ENCODE data around the gene KIFC3. TPM values are rescaled to one million over a fixed set of nuclear protein-coding genes. Genes with fewer than 3 reads are reported as not detected.
"Not testable (repeated sequence)": the region's sequence is repeated elsewhere in the genome, so short reads cannot be mapped to it uniquely, and the experiment has no call there.

The KIFC3 gene
- total RNA-seq, 6 experiments from 2014 or later, result 51.8 to 81.5 (median 72.7) TPM

GRCh38 chr16:57817680-57818079 is 15.4 kb upstream of the KIFC3 start:
- DNase-seq, result no peak
- Mint-ChIP-seq H3K27ac (no peak overlapping the region), H3K27me3 (ENCODE audit: insufficient read depth) (peaks cover 9% of the 10 kb centered on the region), H3K36me3 (ENCODE audit: low read depth) (no peaks in the 10 kb centered on the region), H3K9me3 (no peaks in the 10 kb centered on the region), H3K4me1 (ENCODE audit: low read depth) (peaks cover 17% of the 10 kb centered on the region), H3K4me3 (no peak overlapping the region)
- TF ChIP-seq CTCF (IDR thresholded peaks at IDR 0.05), result no peak

GRCh38 chr16:57815987-57816745 is 13.9 kb upstream of the KIFC3 start:
- 0 out of 2 replicates have a peak overlapping the region, but pooled peaks have one; percentile 4 for H3K4me3 Mint-ChIP-seq
- no peaks in the 10 kb centered on the region for H3K36me3 Mint-ChIP-seq (ENCODE audit: low read depth)
- peaks cover 19% of the 10 kb centered on the region for H3K4me1 Mint-ChIP-seq (ENCODE audit: low read depth)
- H3K27ac Mint-ChIP-seq, result peak overlapping the region; percentile 79
- peaks cover 1% of the 10 kb centered on the region for H3K27me3 Mint-ChIP-seq (ENCODE audit: insufficient read depth)
- H3K9me3 Mint-ChIP-seq, result no peaks in the 10 kb centered on the region
- no peak for TF ChIP-seq CTCF (IDR thresholded peaks at IDR 0.05)
- DNase-seq, result peak; percentile 80

GRCh38 chr16:57814896-57815295 is 12.6 kb upstream of the KIFC3 start:
- Mint-ChIP-seq H3K9me3 (no peaks in the 10 kb centered on the region), H3K27me3 (ENCODE audit: insufficient read depth) (peaks cover 1% of the 10 kb centered on the region), H3K27ac (no peak overlapping the region), H3K4me1 (ENCODE audit: low read depth) (peaks cover 32% of the 10 kb centered on the region), H3K36me3 (ENCODE audit: low read depth) (no peaks in the 10 kb centered on the region), H3K4me3 (no peak overlapping the region)
- DNase-seq, result no peak
- no peak for TF ChIP-seq CTCF (IDR thresholded peaks at IDR 0.05)

GRCh38 chr16:57813466-57813865 is 11.2 kb upstream of the KIFC3 start:
- Mint-ChIP-seq H3K27me3 (ENCODE audit: insufficient read depth) (peaks cover 3% of the 10 kb centered on the region), H3K27ac (no peak overlapping the region), H3K9me3 (no peaks in the 10 kb centered on the region), H3K36me3 (ENCODE audit: low read depth) (no peaks in the 10 kb centered on the region), H3K4me1 (ENCODE audit: low read depth) (peaks cover 43% of the 10 kb centered on the region), H3K4me3 (no peak overlapping the region)
- no peak for DNase-seq
- TF ChIP-seq CTCF (IDR thresholded peaks at IDR 0.05), result no peak

GRCh38 chr16:57811340-57811739 is 9.0 kb upstream of the KIFC3 start:
- not testable (repeated sequence) for H3K27me3 Mint-ChIP-seq (ENCODE audit: insufficient read depth); DNase-seq; H3K36me3 Mint-ChIP-seq (ENCODE audit: low read depth); H3K4me3 Mint-ChIP-seq; H3K27ac Mint-ChIP-seq; H3K9me3 Mint-ChIP-seq
- peaks cover 57% of the 10 kb centered on the region for H3K4me1 Mint-ChIP-seq (ENCODE audit: low read depth)

GRCh38 chr16:57810197-57811031 is 8.1 kb upstream of the KIFC3 start:
- H3K36me3 Mint-ChIP-seq (ENCODE audit: low read depth), result no peaks in the 10 kb centered on the region
- TF ChIP-seq CTCF (IDR thresholded peaks at IDR 0.05), result no peak
- peaks cover 52% of the 10 kb centered on the region for H3K4me1 Mint-ChIP-seq (ENCODE audit: low read depth)
- H3K4me3 Mint-ChIP-seq, result peak overlapping the region; percentile 19
- peaks cover 3% of the 10 kb centered on the region for H3K27me3 Mint-ChIP-seq (ENCODE audit: insufficient read depth)
- H3K27ac Mint-ChIP-seq, result peak overlapping the region; percentile 69
- DNase-seq, result peak; percentile 73
- no peaks in the 10 kb centered on the region for H3K9me3 Mint-ChIP-seq

Measured in HFFc6 (cell line).